HG02623 (cell line): ENCODE results near the gene ERBIN.
"Not testable (repeated sequence)": the region's sequence is repeated elsewhere in the genome, so short reads cannot be mapped to it uniquely, and the experiment has no call there.

Source experiments
- ATAC-seq: cut with Tn5 transposase; IDR thresholded peaks from one replicate; pipeline ENCODE4 v1.9.1; 2021; ENCODE audit warnings: moderate library complexity; ENCODE audit not compliant: unreplicated experiment

ERBIN gene

GRCh38 chr5:65926276-65926783 is at the start of gene ERBIN:
ERBIN (plus strand) TSS chr5:65926575; CDS start chr5:65992719, 66,144 bp downstream.
- peak; percentile 20 for ATAC-seq

GRCh38 chr5:65876970-65877369 is 49.4 kb upstream of the ERBIN start:
- ATAC-seq: no peak

GRCh38 chr5:65879668-65880256 is 46.6 kb upstream of the ERBIN start:
- not testable (repeated sequence) for ATAC-seq

- no peak for ATAC-seq
Measured at GRCh38 chr5:65880496-65881072, 45.8 kb upstream of the ERBIN start.

GRCh38 chr5:65882278-65882677 is 44.1 kb upstream of the ERBIN start:
- ATAC-seq: no peak

- no peak for ATAC-seq
Measured at GRCh38 chr5:65883461-65883860, 42.9 kb upstream of the ERBIN start.

- ATAC-seq: no peak
Measured at GRCh38 chr5:65886387-65886786, 40.0 kb upstream of the ERBIN start.

GRCh38 chr5:65892024-65892423 is 34.4 kb upstream of the ERBIN start:
- ATAC-seq: not testable (repeated sequence)

- no peak for ATAC-seq
Measured at GRCh38 chr5:65892801-65893200, 33.6 kb upstream of the ERBIN start.

GRCh38 chr5:65893749-65894430 is 32.5 kb upstream of the ERBIN start:
- no peak for ATAC-seq

- ATAC-seq: no peak
Measured at GRCh38 chr5:65895891-65896290, 30.5 kb upstream of the ERBIN start.

GRCh38 chr5:65900746-65901145 is 25.6 kb upstream of the ERBIN start:
- no peak for ATAC-seq

GRCh38 chr5:65902104-65902503 is 24.3 kb upstream of the ERBIN start:
- ATAC-seq: no peak

- ATAC-seq: no peak
Measured at GRCh38 chr5:65903581-65903980, 22.8 kb upstream of the ERBIN start.

- no peak for ATAC-seq
Measured at GRCh38 chr5:65906256-65906655, 20.1 kb upstream of the ERBIN start.

GRCh38 chr5:65907135-65907534 is 19.2 kb upstream of the ERBIN start:
- ATAC-seq: no peak

- no peak for ATAC-seq
Measured at GRCh38 chr5:65910711-65911110, 15.7 kb upstream of the ERBIN start.

- no peak for ATAC-seq
Measured at GRCh38 chr5:65912311-65912710, 14.1 kb upstream of the ERBIN start.

GRCh38 chr5:65913519-65913918 is 12.9 kb upstream of the ERBIN start:
- no peak for ATAC-seq

- no peak for ATAC-seq
Measured at GRCh38 chr5:65914641-65915196, 11.7 kb upstream of the ERBIN start.

- ATAC-seq: not testable (repeated sequence)
Measured at GRCh38 chr5:65915661-65916060, 10.7 kb upstream of the ERBIN start.

GRCh38 chr5:65916066-65916465 is 10.3 kb upstream of the ERBIN start:
- no peak for ATAC-seq
